Endothelial cell (in vitro differentiated cells): Measurements from ENCODE around the gene TOPBP1. TPM values are rescaled to one million over a fixed set of nuclear protein-coding genes. Genes with fewer than 3 reads are reported as not detected.

Experiments
- DNase-seq: peaks from one replicate; pipeline ENCODE4 v3.0.0; 2021; ENCODE audit warnings: low spot score
- H3K27ac Mint-ChIP-seq: one replicate; pipeline ENCODE4 v1.8.0; 2021; ENCODE audit warnings: mixed read lengths, inconsistent platforms; ENCODE audit not compliant: unreplicated experiment
- H3K27me3 Mint-ChIP-seq: one replicate; pipeline ENCODE4 v1.8.0; 2021; ENCODE audit warnings: mild to moderate bottlenecking, moderate library complexity, mixed read lengths, inconsistent platforms; ENCODE audit not compliant: unreplicated experiment
- H3K36me3 Mint-ChIP-seq: one replicate; pipeline ENCODE4 v1.8.0; 2021; ENCODE audit warnings: mild to moderate bottlenecking, low read depth, mixed read lengths, inconsistent platforms; ENCODE audit not compliant: unreplicated experiment
- H3K4me1 Mint-ChIP-seq: one replicate; pipeline ENCODE4 v1.8.0; 2021; ENCODE audit warnings: mild to moderate bottlenecking, mixed read lengths, inconsistent platforms; ENCODE audit not compliant: unreplicated experiment
- H3K4me3 Mint-ChIP-seq: one replicate; pipeline ENCODE4 v1.8.0; 2021; ENCODE audit warnings: mild to moderate bottlenecking, mixed read lengths, inconsistent platforms; ENCODE audit not compliant: unreplicated experiment
- H3K9me3 Mint-ChIP-seq: one replicate; pipeline ENCODE4 v1.8.0; 2021; ENCODE audit warnings: mixed read lengths, inconsistent platforms; ENCODE audit not compliant: unreplicated experiment
- total RNA-seq: library from RNA; stranded (reverse); fragmentation: NEBNext Ultra II Directional; extraction: Animal tissue kit (Norgen Biotek cat#: 25700); gene quantifications from one replicate; pipeline ENCODE4 v1.2.1, GENCODE V29; 2021; ENCODE audit not compliant: unreplicated experiment
- TF ChIP-seq, protein P1 (sequence below): fragments of 200-600 bp; sonication (generic); IDR thresholded peaks from one replicate; pipeline ENCODE4 v1.5.0; 2021; ENCODE audit warnings: antibody characterized with exemption; ENCODE audit not compliant: unreplicated experiment

TOPBP1 gene
- total RNA-seq, 1 donor from 2014 or later = 43.2 TPM

DNA sequence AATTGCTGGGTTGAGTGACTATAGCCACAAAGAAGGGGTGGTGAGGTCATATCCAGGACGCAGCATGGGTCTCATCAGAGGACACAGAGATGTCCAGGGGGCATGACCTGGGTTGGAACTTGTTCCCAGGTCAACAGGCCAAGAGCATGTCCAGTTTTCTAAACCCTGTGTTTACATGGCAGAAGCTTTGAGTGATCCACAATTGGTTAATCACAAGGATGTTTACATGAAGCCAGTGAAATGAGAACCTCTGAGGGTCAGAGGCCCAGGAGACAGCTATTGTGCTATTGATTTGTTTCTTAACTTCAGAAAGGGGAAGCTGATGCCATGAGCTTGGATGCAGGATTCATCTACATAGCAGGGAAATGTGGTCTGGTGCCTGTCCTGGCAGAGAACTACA lies 42.2 kb upstream of the TOPBP1 start:
- no peak for DNase-seq
- Mint-ChIP-seq H3K4me3 (no peak overlapping the region), H3K36me3 (no peaks in the 10 kb centered on the region), H3K27me3 (no peaks in the 10 kb centered on the region), H3K27ac (no peak overlapping the region), H3K4me1 (no peaks in the 10 kb centered on the region), H3K9me3 (no peaks in the 10 kb centered on the region)
- TF ChIP-seq, protein P1, sequence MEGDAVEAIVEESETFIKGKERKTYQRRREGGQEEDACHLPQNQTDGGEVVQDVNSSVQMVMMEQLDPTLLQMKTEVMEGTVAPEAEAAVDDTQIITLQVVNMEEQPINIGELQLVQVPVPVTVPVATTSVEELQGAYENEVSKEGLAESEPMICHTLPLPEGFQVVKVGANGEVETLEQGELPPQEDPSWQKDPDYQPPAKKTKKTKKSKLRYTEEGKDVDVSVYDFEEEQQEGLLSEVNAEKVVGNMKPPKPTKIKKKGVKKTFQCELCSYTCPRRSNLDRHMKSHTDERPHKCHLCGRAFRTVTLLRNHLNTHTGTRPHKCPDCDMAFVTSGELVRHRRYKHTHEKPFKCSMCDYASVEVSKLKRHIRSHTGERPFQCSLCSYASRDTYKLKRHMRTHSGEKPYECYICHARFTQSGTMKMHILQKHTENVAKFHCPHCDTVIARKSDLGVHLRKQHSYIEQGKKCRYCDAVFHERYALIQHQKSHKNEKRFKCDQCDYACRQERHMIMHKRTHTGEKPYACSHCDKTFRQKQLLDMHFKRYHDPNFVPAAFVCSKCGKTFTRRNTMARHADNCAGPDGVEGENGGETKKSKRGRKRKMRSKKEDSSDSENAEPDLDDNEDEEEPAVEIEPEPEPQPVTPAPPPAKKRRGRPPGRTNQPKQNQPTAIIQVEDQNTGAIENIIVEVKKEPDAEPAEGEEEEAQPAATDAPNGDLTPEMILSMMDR = no peak

DNA sequence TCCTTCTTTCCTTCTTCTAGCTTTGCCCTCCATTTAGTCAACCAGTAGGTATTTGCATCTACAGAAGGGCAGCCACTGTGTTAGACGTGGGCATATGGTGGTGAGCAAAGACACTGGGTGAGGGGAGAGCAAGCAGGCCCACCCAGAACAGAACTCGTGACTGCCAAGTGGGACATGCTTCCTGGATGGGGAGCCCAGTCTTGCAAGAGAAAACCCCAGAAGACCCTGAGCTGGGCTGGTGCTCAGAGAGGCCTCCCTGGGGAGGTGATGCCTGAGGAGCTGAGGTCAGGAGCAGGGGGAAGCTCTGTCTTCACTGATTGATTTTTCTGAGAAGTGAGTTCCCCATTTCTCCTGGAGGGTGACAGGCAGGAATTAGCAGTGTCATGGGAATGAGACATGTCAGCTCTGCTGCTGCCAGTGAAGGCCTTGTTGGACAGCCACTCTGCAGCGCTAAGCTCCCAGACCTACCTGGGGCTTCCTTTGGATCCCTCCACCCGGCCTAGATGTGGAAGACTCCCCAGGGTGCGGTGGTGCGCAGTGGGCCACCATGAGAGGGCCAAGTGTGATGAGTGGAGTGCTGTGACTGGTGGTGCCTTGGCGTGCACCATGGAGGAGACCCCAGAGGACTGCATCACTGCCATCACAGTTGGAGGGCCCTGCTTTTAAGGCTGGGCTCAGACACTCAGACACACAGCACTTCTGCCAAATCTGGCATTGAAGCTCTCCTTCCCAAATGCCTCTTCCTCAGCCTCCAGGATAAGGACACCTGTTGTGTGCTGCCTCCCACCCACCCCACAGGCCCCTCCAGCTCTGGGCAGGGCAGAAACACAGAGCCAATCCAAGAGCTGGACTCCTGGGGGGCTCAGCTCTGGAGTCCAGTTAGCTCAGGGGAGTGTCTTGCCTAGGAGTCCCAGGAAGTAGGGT lies 40.0 kb upstream of the TOPBP1 start:
- Mint-ChIP-seq H3K27me3 (no peaks in the 10 kb centered on the region), H3K36me3 (no peaks in the 10 kb centered on the region), H3K27ac (no peak overlapping the region), H3K9me3 (no peaks in the 10 kb centered on the region), H3K4me1 (no peaks in the 10 kb centered on the region), H3K4me3 (no peak overlapping the region)
- no peak for DNase-seq
- TF ChIP-seq, protein P1 = no peak

DNA sequence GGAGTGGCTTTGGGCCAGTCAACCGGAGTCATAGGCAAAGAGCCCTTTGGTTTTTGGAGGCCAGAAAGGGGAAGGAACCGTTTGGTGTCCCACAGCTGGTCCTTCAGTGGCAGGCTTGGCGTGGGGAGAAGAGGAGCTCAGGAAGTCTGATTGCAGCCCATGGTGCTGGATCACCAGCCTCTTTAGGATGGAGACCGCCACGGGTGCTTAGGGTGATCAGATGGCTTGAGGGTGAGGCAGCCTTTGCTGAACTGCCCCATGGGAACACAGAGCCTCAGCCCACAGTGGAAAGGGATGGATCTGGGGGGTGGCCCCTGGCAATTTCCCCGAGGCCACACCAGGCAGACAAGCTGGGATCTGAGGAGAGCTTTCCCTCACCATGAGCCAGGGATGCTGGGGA lies 38.6 kb upstream of the TOPBP1 start:
- Mint-ChIP-seq H3K4me1 (no peaks in the 10 kb centered on the region), H3K27me3 (no peaks in the 10 kb centered on the region), H3K27ac (no peak overlapping the region), H3K4me3 (no peak overlapping the region), H3K9me3 (no peaks in the 10 kb centered on the region), H3K36me3 (no peaks in the 10 kb centered on the region)
- TF ChIP-seq, protein P1 = no peak
- DNase-seq = no peak

DNA sequence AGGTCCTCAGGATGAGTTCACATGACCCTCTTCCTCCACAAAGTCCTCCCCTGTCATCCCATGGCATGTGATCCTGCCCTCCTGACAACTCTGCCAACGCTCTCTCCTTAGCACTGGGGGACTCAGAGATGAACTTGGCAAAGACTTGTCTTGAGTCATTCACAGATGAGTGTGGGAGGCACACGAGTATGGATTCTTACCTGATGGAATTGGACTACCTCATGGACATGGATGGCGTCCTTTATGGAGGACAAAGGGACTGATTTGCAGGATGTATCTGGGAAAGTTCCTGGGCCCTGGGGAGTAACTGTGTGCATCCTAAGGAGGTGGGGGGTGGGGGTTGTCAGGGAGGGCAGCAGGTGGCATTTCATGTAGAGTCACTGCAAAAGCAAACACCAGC lies 38.2 kb upstream of the TOPBP1 start:
- Mint-ChIP-seq H3K36me3 (no peaks in the 10 kb centered on the region), H3K4me1 (no peaks in the 10 kb centered on the region), H3K4me3 (no peak overlapping the region), H3K27me3 (no peaks in the 10 kb centered on the region), H3K9me3 (no peaks in the 10 kb centered on the region), H3K27ac (no peak overlapping the region)
- no peak for DNase-seq
- TF ChIP-seq, protein P1 = no peak

DNA sequence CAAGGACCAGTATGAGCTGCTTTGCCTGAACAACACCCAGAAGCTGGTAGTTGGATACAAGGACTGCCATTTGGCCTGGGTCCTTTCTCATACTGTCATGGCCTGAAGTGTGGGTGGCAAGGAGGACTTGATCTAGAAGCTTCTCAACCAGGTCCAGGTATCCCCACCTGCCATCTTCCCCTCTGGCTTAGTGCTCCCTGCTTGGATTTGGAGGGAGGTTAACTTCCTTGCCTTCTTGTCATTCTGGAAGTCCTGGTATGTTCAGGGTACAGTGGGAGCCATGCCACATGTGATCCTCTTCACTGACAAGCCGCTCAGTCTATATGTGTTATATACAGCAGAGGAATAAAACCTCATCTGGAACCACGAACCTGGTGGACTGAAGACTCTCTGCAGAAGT lies 37.7 kb upstream of the TOPBP1 start:
- Mint-ChIP-seq H3K9me3 (no peaks in the 10 kb centered on the region), H3K4me3 (no peak overlapping the region), H3K36me3 (no peaks in the 10 kb centered on the region), H3K27ac (no peak overlapping the region), H3K27me3 (no peaks in the 10 kb centered on the region), H3K4me1 (no peaks in the 10 kb centered on the region)
- no peak for DNase-seq
- TF ChIP-seq, protein P1 = no peak
